GM13977 (cell line): Measurements from ENCODE around the gene PTP4A2.

ENCODE experiments used
- DNase-seq: peaks from one replicate; pipeline ENCODE4 v3.0.0; 2012; ENCODE audit warnings: low spot score
- CTCF ChIP-seq: IDR thresholded peaks from 2 replicates; pipeline ENCODE4 v1.5.1; 2012; ENCODE audit warnings: mild to moderate bottlenecking, control low read depth; ENCODE audit not compliant: insufficient read depth; ENCODE audit errors: extremely low read depth, missing control alignments
- in situ Hi-C: fragments of 300-500 bp; cut with MboI; formaldehyde crosslinking; loops from one replicate; pipeline ENCODE4 v1.12.0; 2022; ENCODE audit warnings: low sequenced_read_pairs, low pct_unique_long_range_greater_than_20kb, mixed read lengths, inconsistent platforms; ENCODE audit not compliant: unreplicated experiment

PTP4A2 gene

GRCh38 chr1:31923901-31924535, 14.2 kb downstream of the PTP4A2 start:
- no peak for DNase-seq
- in situ Hi-C loops: no loop called here
- TF ChIP-seq CTCF: no peak

DNA sequence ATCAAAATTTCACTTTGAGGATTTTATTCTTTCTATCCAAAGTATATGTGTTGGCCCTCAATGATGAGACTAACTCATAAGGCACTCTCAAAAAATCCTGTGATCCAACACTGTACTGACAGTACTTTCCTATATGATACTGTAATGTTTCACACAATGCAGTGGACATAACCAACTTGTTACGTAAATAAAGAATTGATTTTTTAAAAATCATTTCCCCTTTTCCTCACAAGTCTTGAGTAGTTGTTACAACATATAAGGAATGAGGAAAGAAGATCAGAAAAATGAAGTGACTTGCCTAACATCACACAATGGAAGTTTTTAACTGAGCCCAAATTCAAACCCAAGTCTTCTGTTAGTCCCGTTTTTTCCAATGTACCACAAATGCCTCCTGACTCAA, 17.2 kb downstream of the PTP4A2 start:
- in situ Hi-C loops: no loop called here
- TF ChIP-seq CTCF: no peak

GRCh38 chr1:31919591-31919990, 18.6 kb downstream of the PTP4A2 start:
- no peak for DNase-seq
- no peak for TF ChIP-seq CTCF
- in situ Hi-C loops: no loop called here

More for the DNA sequence above, 17.2 kb downstream of the PTP4A2 start:
- no peak for DNase-seq

- TF ChIP-seq CTCF: no peak
- in situ Hi-C loops: no loop called here
- DNase-seq: no peak
Measured at GRCh38 chr1:31915438-31915837, 22.7 kb downstream of the PTP4A2 start.

DNA sequence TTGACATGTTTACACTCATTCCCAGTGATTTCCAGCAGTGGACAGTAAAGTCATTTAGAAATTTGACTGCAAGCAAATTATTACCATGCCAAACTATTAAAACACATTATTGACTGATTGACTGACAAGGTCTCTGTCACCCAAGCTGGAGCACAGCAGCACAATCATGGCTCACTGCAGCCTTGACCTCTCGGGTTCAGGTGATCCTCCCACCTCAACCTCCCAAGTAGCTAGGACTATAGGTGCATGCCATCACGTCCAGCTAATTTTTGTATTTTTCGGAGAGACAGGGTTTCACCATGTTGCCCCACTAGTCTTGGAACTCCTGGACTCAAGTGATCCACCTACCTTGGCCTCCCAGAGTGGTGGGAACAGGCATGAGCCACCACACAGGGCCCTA, 24.2 kb downstream of the PTP4A2 start:
- DNase-seq: no peak
- TF ChIP-seq CTCF: no peak
- in situ Hi-C loops: no loop called here

- no peak for TF ChIP-seq CTCF
Measured at GRCh38 chr1:31912839-31913239, 25.3 kb downstream of the PTP4A2 start.

More at GRCh38 chr1:31912839-31913239, 25.3 kb downstream of the PTP4A2 start:
- in situ Hi-C loops: no loop called here
- no peak for DNase-seq
